Adrenal gland (tissue), 5 donors: ENCODE measurements around the gene MAGEL2.

ENCODE experiments used
- CTCF ChIP-seq, 6 experiments: fragments of 450-650 bp in 4 of 6; fragments of 200-600 bp in 2 of 6; sonication (generic) in 1 of 6; IDR thresholded peaks; 1 replicate in 5 of 6; 2 replicates in 1 of 6; pipeline versions ENCODE4 v1.5.1 to v1.8.0; 2016 to 2021; ENCODE audit warnings: antibody characterized with exemption in 6 of 6, mild to moderate bottlenecking in 2 of 6, moderate library complexity in 1 of 6
- POLR2A ChIP-seq, 2 donors: fragments of 450-650 bp; IDR thresholded peaks; one replicate each; pipeline ENCODE4 v1.6.1; 2017; ENCODE audit warnings: antibody characterized with exemption in 2 of 2, mild to moderate bottlenecking in 2 of 2, moderate library complexity in 1 of 2
- donor health status: DM: no; HTN: no; CAD: no.

- TF ChIP-seq CTCF (IDR thresholded peaks at IDR 0.05), result no peak
- TF ChIP-seq POLR2A (IDR thresholded peaks at IDR 0.05), result no peak
These were observed 45.5 kb downstream of the MAGEL2 start for GRCh38 chr15:23602124-23602523.
